Chondrocyte (in vitro differentiated cells): Measurements from ENCODE around the gene IGFLR1. TPM values are rescaled to one million over a fixed set of nuclear protein-coding genes. Genes with fewer than 3 reads are reported as not detected.
"Not testable (repeated sequence)": the region's sequence is repeated elsewhere in the genome, so short reads cannot be mapped to it uniquely, and the experiment has no call there.

Experiments
- DNase-seq: peaks from one replicate; pipeline ENCODE4 v3.0.0; 2021; ENCODE audit warnings: mixed read lengths, low spot score
- H3K27ac Mint-ChIP-seq: one replicate; pipeline ENCODE4 v1.8.0; 2021; ENCODE audit warnings: mild to moderate bottlenecking, moderate library complexity, mixed read lengths; ENCODE audit not compliant: unreplicated experiment
- H3K27me3 Mint-ChIP-seq: 2 replicates; pipeline ENCODE4 v1.8.0; 2021; ENCODE audit warnings: low read depth, mixed read lengths
- H3K36me3 Mint-ChIP-seq: 2 replicates; pipeline ENCODE4 v1.8.0; 2021; ENCODE audit warnings: low read depth, mixed read lengths
- H3K4me1 Mint-ChIP-seq: 2 replicates; pipeline ENCODE4 v1.8.0; 2021; ENCODE audit warnings: low read depth, mild to moderate bottlenecking, mixed read lengths
- H3K4me3 Mint-ChIP-seq: one replicate; pipeline ENCODE4 v1.8.0; 2021; ENCODE audit warnings: mild to moderate bottlenecking, moderate library complexity, mixed read lengths; ENCODE audit not compliant: unreplicated experiment
- H3K9me3 Mint-ChIP-seq: 2 replicates; pipeline ENCODE4 v1.8.0; 2021; ENCODE audit warnings: low read depth, mixed read lengths
- total RNA-seq: library from RNA; stranded (reverse); gene quantifications from 3 replicates; pipeline ENCODE4 v1.2.1, GENCODE V29; 2021
- TF ChIP-seq, protein P1 (sequence below): fragments of 200-600 bp; sonication (generic); IDR thresholded peaks from 2 replicates; pipeline ENCODE4 v1.5.0; 2021; ENCODE audit warnings: antibody characterized with exemption, mild to moderate bottlenecking, moderate library complexity

IGFLR1 gene
- total RNA-seq, 1 donor from 2014 or later = 0.99 TPM

DNA sequence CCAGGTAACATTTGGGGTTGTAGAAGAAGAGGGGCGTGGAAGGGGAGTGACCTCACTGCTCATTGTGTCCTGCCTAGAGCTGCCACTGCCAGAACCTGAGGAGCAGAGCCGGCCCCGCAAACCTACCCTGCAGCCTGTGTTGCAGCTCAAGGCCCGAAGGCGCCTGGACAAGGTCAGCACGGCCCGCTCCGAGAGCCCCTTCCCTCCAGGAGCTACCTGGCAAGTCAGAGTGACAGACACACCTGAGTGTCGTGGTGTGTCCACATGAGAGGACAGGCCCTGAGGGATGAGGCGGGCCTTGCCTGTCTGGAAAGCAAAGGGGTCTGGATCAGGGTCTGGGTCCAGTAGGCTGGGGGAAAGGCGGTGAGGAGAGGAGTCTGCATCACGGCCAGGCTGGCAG is 17.7 kb downstream of the IGFLR1 start:
- Mint-ChIP-seq H3K4me1 (peaks cover 4% of the 10 kb centered on the region), H3K9me3 (no peaks in the 10 kb centered on the region), H3K27me3 (no peaks in the 10 kb centered on the region), H3K27ac (no peak overlapping the region), H3K4me3 (no peak overlapping the region), H3K36me3 (peaks cover 54% of the 10 kb centered on the region)
- DNase-seq = no peak
- TF ChIP-seq, protein P1, sequence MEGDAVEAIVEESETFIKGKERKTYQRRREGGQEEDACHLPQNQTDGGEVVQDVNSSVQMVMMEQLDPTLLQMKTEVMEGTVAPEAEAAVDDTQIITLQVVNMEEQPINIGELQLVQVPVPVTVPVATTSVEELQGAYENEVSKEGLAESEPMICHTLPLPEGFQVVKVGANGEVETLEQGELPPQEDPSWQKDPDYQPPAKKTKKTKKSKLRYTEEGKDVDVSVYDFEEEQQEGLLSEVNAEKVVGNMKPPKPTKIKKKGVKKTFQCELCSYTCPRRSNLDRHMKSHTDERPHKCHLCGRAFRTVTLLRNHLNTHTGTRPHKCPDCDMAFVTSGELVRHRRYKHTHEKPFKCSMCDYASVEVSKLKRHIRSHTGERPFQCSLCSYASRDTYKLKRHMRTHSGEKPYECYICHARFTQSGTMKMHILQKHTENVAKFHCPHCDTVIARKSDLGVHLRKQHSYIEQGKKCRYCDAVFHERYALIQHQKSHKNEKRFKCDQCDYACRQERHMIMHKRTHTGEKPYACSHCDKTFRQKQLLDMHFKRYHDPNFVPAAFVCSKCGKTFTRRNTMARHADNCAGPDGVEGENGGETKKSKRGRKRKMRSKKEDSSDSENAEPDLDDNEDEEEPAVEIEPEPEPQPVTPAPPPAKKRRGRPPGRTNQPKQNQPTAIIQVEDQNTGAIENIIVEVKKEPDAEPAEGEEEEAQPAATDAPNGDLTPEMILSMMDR = no peak

DNA sequence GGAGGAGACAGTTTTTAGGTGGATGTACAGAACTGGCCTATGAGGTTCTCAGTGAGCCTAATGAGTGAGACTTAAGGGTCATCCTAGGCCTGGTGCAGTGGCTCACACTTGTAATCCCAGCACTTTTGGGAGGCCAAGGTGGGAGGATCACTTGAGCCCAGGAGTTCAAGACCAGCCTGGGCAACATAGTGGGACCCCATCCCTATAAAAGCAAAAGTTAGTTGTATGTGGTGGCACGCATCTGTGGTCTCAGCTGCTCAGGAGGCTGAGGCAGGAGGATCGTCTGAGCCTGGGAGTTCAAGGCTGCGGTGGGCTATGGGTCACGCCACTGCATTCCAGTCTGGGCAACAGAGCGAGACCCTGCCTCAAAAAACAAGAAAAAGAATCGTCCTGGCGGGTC is 18.1 kb downstream of the IGFLR1 start:
- not testable (repeated sequence) for H3K27ac Mint-ChIP-seq, H3K9me3 Mint-ChIP-seq, H3K27me3 Mint-ChIP-seq, H3K4me1 Mint-ChIP-seq, H3K4me3 Mint-ChIP-seq, DNase-seq
- peaks cover 50% of the 10 kb centered on the region for H3K36me3 Mint-ChIP-seq

DNA sequence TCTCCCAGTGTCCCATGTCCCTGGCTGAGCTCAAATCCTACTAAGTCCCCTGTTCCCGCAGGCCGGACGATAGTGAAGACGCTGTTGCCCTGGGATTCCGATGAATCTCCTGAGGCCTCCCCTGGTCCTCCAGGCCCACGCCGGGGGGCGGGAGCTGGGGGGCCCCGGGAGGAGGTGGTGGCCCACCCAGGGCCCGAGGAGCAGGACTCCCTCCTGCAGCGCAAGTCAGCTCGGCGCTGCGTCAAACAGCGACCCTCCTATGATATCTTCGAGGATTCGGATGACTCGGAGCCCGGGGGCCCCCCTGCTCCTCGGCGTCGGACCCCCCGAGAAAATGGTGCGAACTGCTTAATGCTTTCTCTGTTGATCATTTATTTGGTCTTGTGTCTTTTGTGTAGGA is 18.6 kb downstream of the IGFLR1 start:
- Mint-ChIP-seq H3K27ac (no peak overlapping the region), H3K4me1 (peaks cover 13% of the 10 kb centered on the region)

DNA sequence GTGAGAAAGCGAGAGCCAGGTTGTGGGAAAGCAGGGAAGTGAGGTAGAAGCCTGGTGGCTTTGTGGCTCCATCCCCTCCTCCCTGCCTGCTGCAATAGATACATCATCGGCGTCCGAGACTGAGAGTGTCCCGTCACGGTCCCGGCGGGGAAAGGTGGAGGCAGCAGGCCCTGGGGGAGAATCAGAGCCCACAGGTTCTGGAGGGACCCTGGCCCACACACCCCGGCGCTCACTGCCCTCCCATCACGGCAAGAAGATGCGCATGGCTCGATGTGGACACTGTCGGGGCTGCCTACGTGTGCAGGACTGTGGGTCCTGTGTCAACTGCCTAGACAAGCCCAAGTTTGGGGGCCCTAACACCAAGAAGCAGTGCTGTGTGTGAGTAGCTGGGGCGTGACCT is 19.4 kb downstream of the IGFLR1 start:
- Mint-ChIP-seq H3K36me3 (peaks cover 39% of the 10 kb centered on the region), H3K9me3 (no peaks in the 10 kb centered on the region), H3K27ac (no peak overlapping the region), H3K27me3 (no peaks in the 10 kb centered on the region), H3K4me1 (peaks cover 14% of the 10 kb centered on the region), H3K4me3 (no peak overlapping the region)
- no peak for DNase-seq
- TF ChIP-seq, protein P1 = no peak

More for the DNA sequence above, 18.6 kb downstream of the IGFLR1 start:
- no peaks in the 10 kb centered on the region for H3K27me3 Mint-ChIP-seq
- no peaks in the 10 kb centered on the region for H3K9me3 Mint-ChIP-seq
- H3K36me3 Mint-ChIP-seq = peaks cover 46% of the 10 kb centered on the region
- TF ChIP-seq, protein P1 = no peak
- DNase-seq = no peak
- no peak overlapping the region for H3K4me3 Mint-ChIP-seq

DNA sequence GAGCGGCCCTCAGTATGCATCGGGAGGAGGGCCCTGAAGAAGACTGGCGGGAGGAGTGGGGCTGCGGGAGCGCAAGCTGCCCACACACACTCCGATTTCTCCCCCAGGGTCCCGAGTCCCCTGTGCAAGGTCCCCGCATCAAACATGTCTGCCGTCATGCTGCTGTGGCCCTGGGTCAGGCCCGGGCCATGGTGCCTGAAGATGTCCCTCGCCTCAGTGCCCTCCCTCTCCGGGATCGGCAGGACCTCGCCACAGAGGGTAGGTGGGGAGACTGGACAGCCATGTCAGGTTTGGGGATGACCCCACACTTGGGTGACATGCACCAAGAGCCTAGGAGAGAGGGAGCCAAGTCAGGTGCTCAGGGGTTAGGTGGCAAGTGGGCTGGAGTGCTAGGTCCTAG is 19.8 kb downstream of the IGFLR1 start:
- Mint-ChIP-seq H3K4me1 (peaks cover 14% of the 10 kb centered on the region), H3K27me3 (no peaks in the 10 kb centered on the region), H3K27ac (no peak overlapping the region), H3K36me3 (peaks cover 37% of the 10 kb centered on the region), H3K9me3 (no peaks in the 10 kb centered on the region), H3K4me3 (no peak overlapping the region)
- no peak for DNase-seq
- TF ChIP-seq, protein P1 = no peak

DNA sequence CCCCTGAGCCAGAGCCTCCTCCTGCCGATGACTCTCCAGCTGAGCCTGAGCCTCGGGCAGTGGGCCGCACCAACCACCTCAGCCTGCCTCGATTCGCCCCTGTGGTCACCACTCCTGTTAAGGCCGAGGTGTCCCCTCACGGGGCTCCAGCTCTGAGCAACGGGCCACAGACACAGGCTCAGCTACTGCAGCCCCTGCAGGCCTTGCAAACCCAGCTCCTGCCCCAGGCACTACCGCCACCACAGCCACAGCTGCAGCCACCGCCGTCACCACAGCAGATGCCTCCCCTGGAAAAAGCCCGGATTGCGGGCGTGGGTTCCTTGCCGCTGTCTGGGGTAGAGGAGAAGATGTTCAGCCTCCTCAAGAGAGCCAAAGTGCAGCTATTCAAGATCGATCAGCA is 20.9 kb downstream of the IGFLR1 start:
- Mint-ChIP-seq H3K4me3 (no peak overlapping the region), H3K27ac (no peak overlapping the region), H3K27me3 (no peaks in the 10 kb centered on the region), H3K4me1 (peaks cover 19% of the 10 kb centered on the region), H3K36me3 (peaks cover 34% of the 10 kb centered on the region), H3K9me3 (no peaks in the 10 kb centered on the region)
- TF ChIP-seq, protein P1 = no peak
- peak; percentile 81 for DNase-seq
